Skeletal muscle tissue (tissue), 4 donors: ENCODE results near the gene INAVA. TPM values are rescaled to one million over a fixed set of nuclear protein-coding genes. Genes with fewer than 3 reads are reported as not detected.

Source experiments
- H3K27ac ChIP-seq: one replicate; pipeline ENCODE4 v1.7.0; 2013; ENCODE audit warnings: mild to moderate bottlenecking, low read depth, low read length, inconsistent platforms
- H3K27me3 ChIP-seq, 3 donors: one replicate each; pipeline ENCODE4 v1.7.0; 2013; ENCODE audit warnings: low read length in 3 of 3; ENCODE audit not compliant: control insufficient read depth in 3 of 3, insufficient read depth in 3 of 3
- H3K36me3 ChIP-seq, 3 donors: one replicate each; pipeline ENCODE4 v1.7.0; 2013; ENCODE audit warnings: low read length in 3 of 3; ENCODE audit not compliant: control insufficient read depth in 3 of 3, insufficient read depth in 3 of 3
- H3K4me1 ChIP-seq, 3 donors: one replicate each; pipeline ENCODE4 v1.7.0; 2013; ENCODE audit warnings: low read length in 3 of 3, mild to moderate bottlenecking in 3 of 3; ENCODE audit not compliant: control insufficient read depth in 3 of 3, insufficient read depth in 3 of 3
- H3K4me3 ChIP-seq, 3 donors: one replicate each; pipeline ENCODE4 v1.7.0; 2013; ENCODE audit warnings: low read length in 3 of 3
- H3K9ac ChIP-seq, 3 donors: one replicate each; pipeline ENCODE4 v1.7.0; 2013; ENCODE audit warnings: low read length in 3 of 3, mild to moderate bottlenecking in 3 of 3, moderate library complexity in 2 of 3, low read depth in 1 of 3
- H3K9me3 ChIP-seq, 3 donors: one replicate each; pipeline ENCODE4 v1.7.0; 2013; ENCODE audit warnings: low read length in 3 of 3; ENCODE audit not compliant: control insufficient read depth in 3 of 3
- total RNA-seq: library from RNA; depleted of rRNA; stranded (reverse); fragments of >200 nt; gene quantifications from one replicate; pipeline ENCODE4 v1.2.3, GENCODE V29; 2014
- donor health status: Osteomylitis.

The INAVA gene
- total RNA-seq, 1 donor from 2014 or later: 0.52 TPM

GRCh38 chr1:200866116-200866515 is 28.6 kb upstream of the INAVA start:
- Histone ChIP-seq H3K27me3 (peaks cover 0 to 12% (median 7%) of the 10 kb centered on the region in 3 donors), H3K9ac (no peak overlapping the region), H3K4me3 (no peak overlapping the region), H3K27ac (no peak overlapping the region), H3K4me1 (peaks cover 8 to 12% (median 11%) of the 10 kb centered on the region in 3 donors), H3K9me3 (no peaks in the 10 kb centered on the region), H3K36me3 (peaks cover 0 to 13% (median 6%) of the 10 kb centered on the region in 3 donors)

GRCh38 chr1:200866521-200866920 is 28.2 kb upstream of the INAVA start:
- Histone ChIP-seq H3K27ac (no peak overlapping the region), H3K9ac (peak overlapping the region in 2 of 3 donors; percentile 17 to 27), H3K9me3 (no peaks in the 10 kb centered on the region), H3K4me1 (peaks cover 8 to 12% (median 11%) of the 10 kb centered on the region in 3 donors), H3K4me3 (peak overlapping the region in 1 of 3 donors; percentile 73), H3K27me3 (peaks cover 1 to 16% (median 7%) of the 10 kb centered on the region in 3 donors), H3K36me3 (peaks cover 0 to 13% (median 6%) of the 10 kb centered on the region in 3 donors)

GRCh38 chr1:200867018-200867811 is 27.5 kb upstream of the INAVA start:
- no peaks in the 10 kb centered on the region for H3K9me3 ChIP-seq
- H3K27ac ChIP-seq: no peak overlapping the region
- H3K4me3 ChIP-seq: peak overlapping the region; percentile 46 to 73 (median 59)
- peaks cover 7 to 23% (median 11%) of the 10 kb centered on the region in 3 donors for H3K27me3 ChIP-seq
- H3K4me1 ChIP-seq: peaks cover 8 to 12% (median 11%) of the 10 kb centered on the region in 3 donors
- H3K36me3 ChIP-seq: peaks cover 0 to 13% (median 6%) of the 10 kb centered on the region in 3 donors
- peak overlapping the region in 2 of 3 donors; percentile 52 to 80 for H3K9ac ChIP-seq

GRCh38 chr1:200869376-200869752 is 25.3 kb upstream of the INAVA start:
- H3K9ac ChIP-seq: no peak overlapping the region
- H3K36me3 ChIP-seq: no peaks in the 10 kb centered on the region
- H3K9me3 ChIP-seq: no peaks in the 10 kb centered on the region
- no peak overlapping the region for H3K4me3 ChIP-seq
- H3K4me1 ChIP-seq: peaks cover 18 to 25% (median 21%) of the 10 kb centered on the region in 3 donors
- no peak overlapping the region for H3K27ac ChIP-seq
- peaks cover 26 to 44% (median 32%) of the 10 kb centered on the region in 3 donors for H3K27me3 ChIP-seq

- Histone ChIP-seq H3K27me3 (peaks cover 30 to 49% (median 36%) of the 10 kb centered on the region in 3 donors), H3K4me3 (no peak overlapping the region), H3K36me3 (no peaks in the 10 kb centered on the region), H3K4me1 (peaks cover 18 to 25% (median 21%) of the 10 kb centered on the region in 3 donors), H3K9ac (no peak overlapping the region), H3K9me3 (no peaks in the 10 kb centered on the region), H3K27ac (no peak overlapping the region)
Observed at GRCh38 chr1:200869753-200870391, 24.8 kb upstream of the INAVA start.

GRCh38 chr1:200872446-200873115 is 22.1 kb upstream of the INAVA start, which contains the start of gene GPR25:
Gene GPR25 (plus strand): TSS chr1:200872981. CDS start chr1:200873038, 57 bp downstream.
- no peaks in the 10 kb centered on the region for H3K9me3 ChIP-seq
- H3K4me1 ChIP-seq: peaks cover 12 to 14% (median 12%) of the 10 kb centered on the region in 3 donors
- peak within 1 kb of the TSS in 1 of 3 donors; percentile 43 for H3K9ac ChIP-seq
- no peak within 1 kb of the TSS for H3K27ac ChIP-seq
- peaks cover 36 to 59% (median 47%) of the 10 kb centered on the region in 3 donors for H3K27me3 ChIP-seq
- H3K4me3 ChIP-seq: peak within 1 kb of the TSS in 2 of 3 donors; percentile 58 to 67
- H3K36me3 ChIP-seq: no peaks in the 10 kb centered on the region

GRCh38 chr1:200873116-200873670 is 21.5 kb upstream of the INAVA start:
- peaks cover 9 to 12% (median 10%) of the 10 kb centered on the region in 3 donors for H3K4me1 ChIP-seq
- peak overlapping the region in 1 of 3 donors; percentile 43 for H3K9ac ChIP-seq
- no peaks in the 10 kb centered on the region for H3K36me3 ChIP-seq
- H3K4me3 ChIP-seq: peak overlapping the region in 2 of 3 donors; percentile 58 to 67
- no peaks in the 10 kb centered on the region for H3K9me3 ChIP-seq
- H3K27ac ChIP-seq: no peak overlapping the region
- peaks cover 36 to 59% (median 47%) of the 10 kb centered on the region in 3 donors for H3K27me3 ChIP-seq

- no peaks in the 10 kb centered on the region for H3K36me3 ChIP-seq
- no peak overlapping the region for H3K27ac ChIP-seq
- no peaks in the 10 kb centered on the region for H3K9me3 ChIP-seq
- peaks cover 9 to 12% (median 10%) of the 10 kb centered on the region in 3 donors for H3K4me1 ChIP-seq
- H3K27me3 ChIP-seq: peaks cover 36 to 62% (median 47%) of the 10 kb centered on the region in 3 donors
- peak overlapping the region in 2 of 3 donors; percentile 58 to 67 for H3K4me3 ChIP-seq
- no peak overlapping the region for H3K9ac ChIP-seq
Observed at GRCh38 chr1:200873671-200874397, 20.9 kb upstream of the INAVA start.

- no peak overlapping the region for H3K9ac ChIP-seq
- H3K27me3 ChIP-seq: peaks cover 36 to 62% (median 46%) of the 10 kb centered on the region in 3 donors
- no peak overlapping the region for H3K4me3 ChIP-seq
- no peak overlapping the region for H3K27ac ChIP-seq
- H3K9me3 ChIP-seq: no peaks in the 10 kb centered on the region
- H3K4me1 ChIP-seq: peaks cover 9 to 12% (median 10%) of the 10 kb centered on the region in 3 donors
- H3K36me3 ChIP-seq: no peaks in the 10 kb centered on the region
Observed at GRCh38 chr1:200874694-200875093, 20.0 kb upstream of the INAVA start.
